HFFc6 (cell line): Measurements from ENCODE around the gene EXOC6. TPM values are rescaled to one million over a fixed set of nuclear protein-coding genes. Genes with fewer than 3 reads are reported as not detected.

Experiments
- DNase-seq: peaks from one replicate; pipeline ENCODE4 v3.0.0-alpha.2; 2018
- H3K27ac Mint-ChIP-seq: 2 replicates; pipeline ENCODE4 v1.8.0; 2020; ENCODE audit warnings: mild to moderate bottlenecking, mixed read lengths
- H3K27me3 Mint-ChIP-seq: 2 replicates; pipeline ENCODE4 v1.8.0; 2021; ENCODE audit warnings: mild to moderate bottlenecking, moderate library complexity, mixed read lengths; ENCODE audit not compliant: insufficient read depth
- H3K36me3 Mint-ChIP-seq: 2 replicates; pipeline ENCODE4 v1.8.0; 2021; ENCODE audit warnings: low read depth, mixed read lengths
- H3K4me1 Mint-ChIP-seq: 2 replicates; pipeline ENCODE4 v1.8.0; 2020; ENCODE audit warnings: low read depth, mixed read lengths
- H3K4me3 Mint-ChIP-seq: 2 replicates; pipeline ENCODE4 v1.8.0; 2020; ENCODE audit warnings: mild to moderate bottlenecking, moderate library complexity, mixed read lengths
- H3K9me3 Mint-ChIP-seq: 2 replicates; pipeline ENCODE4 v1.8.0; 2020; ENCODE audit warnings: mild to moderate bottlenecking, mixed read lengths
- CTCF ChIP-seq: fragments of 200-600 bp; sonication (generic); IDR thresholded peaks from 2 replicates; pipeline ENCODE4 v1.5.0; 2021; ENCODE audit warnings: antibody characterized with exemption, mild to moderate bottlenecking
- total RNA-seq, 6 experiments: library from RNA; stranded (reverse); fragmentation: NEBNext Ultra II Directional; extraction: Animal tissue kit (Norgen Biotek cat#: 25700); gene quantifications; 2 replicates in 1 of 6; 3 replicates in 5 of 6; pipeline ENCODE4 v1.2.3, GENCODE V29; 2021

EXOC6 gene
- total RNA-seq, 6 experiments from 2014 or later, result 5.7 to 8.6 (median 6.3) TPM

DNA sequence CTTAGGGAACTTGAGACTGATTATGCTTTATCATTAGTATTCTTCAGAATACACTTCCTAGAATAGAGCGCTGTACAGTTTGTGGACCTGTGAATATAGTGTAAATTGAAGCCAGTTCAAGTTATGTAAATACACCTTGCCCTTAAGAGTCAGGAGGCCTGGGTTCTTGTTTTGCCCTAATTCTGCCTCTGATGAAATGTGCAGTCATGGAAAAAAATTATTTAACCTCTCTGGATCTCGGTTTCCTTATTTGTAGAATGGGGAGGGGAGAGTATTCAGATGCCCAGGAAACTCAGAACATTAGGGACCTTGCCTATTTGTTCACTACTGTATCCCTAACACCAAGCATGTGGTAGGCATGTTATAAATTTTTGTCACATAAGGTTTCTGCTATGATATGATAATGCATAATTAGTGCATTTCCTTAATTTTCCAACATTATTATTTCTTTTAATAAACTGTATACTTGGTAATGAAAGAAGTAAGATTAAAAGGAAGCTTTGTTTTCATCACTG is 1.3 kb downstream of the EXOC6 start:
- no peaks in the 10 kb centered on the region; the same call in 1 of the 2 replicates for H3K9me3 Mint-ChIP-seq
- no peaks in the 10 kb centered on the region for H3K36me3 Mint-ChIP-seq
- H3K4me3 Mint-ChIP-seq, result peak overlapping the region; percentile 87
- peaks cover 39% of the 10 kb centered on the region for H3K4me1 Mint-ChIP-seq
- peaks cover 4% of the 10 kb centered on the region for H3K27me3 Mint-ChIP-seq
- TF ChIP-seq CTCF, result no peak
- no peak for DNase-seq
- H3K27ac Mint-ChIP-seq, result no peak overlapping the region

- Mint-ChIP-seq H3K27ac (no peak overlapping the region), H3K36me3 (no peaks in the 10 kb centered on the region), H3K4me3 (no peak overlapping the region), H3K27me3 (peaks cover 4% of the 10 kb centered on the region), H3K9me3 (no peaks in the 10 kb centered on the region; the same call in 1 of the 2 replicates), H3K4me1 (peaks cover 35% of the 10 kb centered on the region)
- DNase-seq, result no peak
- TF ChIP-seq CTCF, result no peak
Observed at GRCh38 chr10:92850185-92850584, 1.9 kb downstream of the EXOC6 start.

DNA sequence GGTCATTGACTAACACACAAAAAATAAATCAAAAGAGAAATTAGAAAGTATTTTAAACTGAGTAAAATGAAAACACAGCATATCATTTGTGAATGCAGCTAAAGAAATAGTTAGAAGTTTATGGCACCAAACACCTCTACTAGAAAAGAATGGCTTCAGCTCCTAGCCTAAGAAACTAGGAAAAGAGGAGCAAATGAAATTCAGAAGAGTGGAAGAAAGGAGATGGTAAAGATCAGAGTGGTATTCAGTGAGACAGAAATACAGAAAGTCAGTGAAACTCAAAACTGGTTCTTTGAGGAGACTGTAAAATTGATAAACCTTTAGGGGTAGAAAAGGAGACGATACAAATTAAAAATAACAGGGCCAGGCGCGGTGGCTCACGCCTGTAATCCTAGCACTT is 2.7 kb downstream of the EXOC6 start:
- no peak overlapping the region for H3K27ac Mint-ChIP-seq
- H3K36me3 Mint-ChIP-seq, result no peaks in the 10 kb centered on the region

GRCh38 chr10:92855560-92855959 is 7.2 kb downstream of the EXOC6 start:
- H3K36me3 Mint-ChIP-seq, result peaks cover 37% of the 10 kb centered on the region
- no peak overlapping the region for H3K27ac Mint-ChIP-seq
- no peak for TF ChIP-seq CTCF
- H3K4me3 Mint-ChIP-seq, result no peak overlapping the region
- H3K27me3 Mint-ChIP-seq, result no peaks in the 10 kb centered on the region
- no peak for DNase-seq
- H3K9me3 Mint-ChIP-seq, result peaks cover 34% of the 10 kb centered on the region
- peaks cover 5% of the 10 kb centered on the region; the same call in 1 of the 2 replicates for H3K4me1 Mint-ChIP-seq

More for the DNA sequence above, 2.7 kb downstream of the EXOC6 start:
- no peak for TF ChIP-seq CTCF
- H3K4me3 Mint-ChIP-seq, result no peak overlapping the region
- H3K4me1 Mint-ChIP-seq, result peaks cover 35% of the 10 kb centered on the region
- H3K27me3 Mint-ChIP-seq, result peaks cover 4% of the 10 kb centered on the region
- DNase-seq, result no peak
- H3K9me3 Mint-ChIP-seq, result no peaks in the 10 kb centered on the region; the same call in 1 of the 2 replicates

DNA sequence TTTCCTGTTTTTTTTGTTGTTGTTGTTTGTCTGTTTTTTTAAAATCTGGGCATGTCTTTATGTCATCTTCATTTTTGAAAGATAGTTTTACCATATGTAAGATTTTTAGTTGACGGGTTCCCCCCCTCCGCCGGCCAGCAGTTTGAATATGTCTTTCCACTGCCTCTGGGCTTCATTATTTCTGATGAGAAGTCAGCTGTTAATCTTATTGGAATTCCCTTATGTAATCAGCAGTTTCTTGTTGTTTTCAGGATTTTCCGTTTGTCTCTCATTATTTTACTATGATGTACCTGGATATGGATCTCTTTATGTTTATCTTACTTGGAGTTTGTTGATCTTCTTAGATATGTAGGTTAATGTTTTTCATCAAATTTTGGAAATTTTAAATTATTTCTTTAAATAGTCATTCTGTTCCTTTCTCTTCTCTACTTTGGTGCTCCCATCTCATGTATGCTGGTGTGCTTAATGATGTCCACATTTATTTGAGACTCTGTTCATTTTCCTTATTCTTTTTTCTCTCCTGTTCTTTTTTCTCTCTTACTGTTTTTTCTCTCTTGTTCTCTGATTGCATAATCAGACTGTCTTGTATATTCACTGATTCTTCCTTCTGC is 9.7 kb downstream of the EXOC6 start:
- Mint-ChIP-seq H3K27ac (no peak overlapping the region), H3K4me1 (no peaks in the 10 kb centered on the region), H3K9me3 (peaks cover 34% of the 10 kb centered on the region), H3K4me3 (no peak overlapping the region), H3K27me3 (no peaks in the 10 kb centered on the region), H3K36me3 (peaks cover 39% of the 10 kb centered on the region)
- DNase-seq, result no peak
- TF ChIP-seq CTCF, result no peak
